Fibroblast of the aortic adventitia (primary cell): Measurements from ENCODE around the gene DYNLRB2. TPM values are rescaled to one million over a fixed set of nuclear protein-coding genes. Genes with fewer than 3 reads are reported as not detected.

Experiments used
- DNase-seq: peaks from one replicate; pipeline ENCODE4 v3.0.0-alpha.2; 2010; ENCODE audit warnings: low read depth
- H3K4me3 ChIP-seq: 2 replicates; pipeline ENCODE4 v1.5.1; 2011; ENCODE audit warnings: low read depth, mild to moderate bottlenecking, control low read depth, low read length, moderate library complexity
- CTCF ChIP-seq: IDR thresholded peaks from 2 replicates; pipeline ENCODE4 v1.5.1; 2011; ENCODE audit warnings: mild to moderate bottlenecking, low read length, control low read depth, inconsistent platforms; ENCODE audit not compliant: insufficient read depth
- total RNA-seq: library from RNA; depleted of rRNA; stranded (reverse); fragments of >200 nt; gene quantifications from 2 replicates; pipeline ENCODE4 v1.2.3, GENCODE V29; 2012; ENCODE audit warnings: low replicate concordance

The DYNLRB2 gene
- total RNA-seq, 1 donor = not detected

GRCh38 chr16:80591071-80591915 is 50.5 kb downstream of the DYNLRB2 start:
- DNase-seq = no peak
- H3K4me3 ChIP-seq = no peak overlapping the region
- no peak for TF ChIP-seq CTCF

- no peak for DNase-seq
- TF ChIP-seq CTCF = no peak
- H3K4me3 ChIP-seq = no peak overlapping the region
Observed at GRCh38 chr16:80592273-80592672, 51.5 kb downstream of the DYNLRB2 start.

GRCh38 chr16:80594756-80595155 is 54.0 kb downstream of the DYNLRB2 start:
- DNase-seq = peak; percentile 6
- TF ChIP-seq CTCF = no peak
- no peak overlapping the region for H3K4me3 ChIP-seq

GRCh38 chr16:80596507-80597207 is 55.9 kb downstream of the DYNLRB2 start:
- no peak for TF ChIP-seq CTCF

GRCh38 chr16:80599466-80599865 is 58.7 kb downstream of the DYNLRB2 start:
- H3K4me3 ChIP-seq = no peak overlapping the region
- DNase-seq = peak; percentile 2
- TF ChIP-seq CTCF = no peak

More at GRCh38 chr16:80596507-80597207, 55.9 kb downstream of the DYNLRB2 start:
- DNase-seq = no peak
- no peak overlapping the region for H3K4me3 ChIP-seq
